Epithelial cell of esophagus (primary cell): ENCODE results near the gene OBP2A.
"Not testable (repeated sequence)": the region's sequence is repeated elsewhere in the genome, so short reads cannot be mapped to it uniquely, and the experiment has no call there.

Experiments
- DNase-seq: peaks from one replicate; pipeline ENCODE4 v3.0.0; 2010; ENCODE audit warnings: low read depth
- H3K4me3 ChIP-seq: 2 replicates; pipeline ENCODE4 v1.5.1; 2011; ENCODE audit warnings: mild to moderate bottlenecking, low read length, control low read depth
- CTCF ChIP-seq: IDR thresholded peaks from 2 replicates; pipeline ENCODE4 v1.5.1; 2011; ENCODE audit warnings: low read depth, mild to moderate bottlenecking, low read length, control low read depth, inconsistent platforms; ENCODE audit not compliant: insufficient read depth; ENCODE audit errors: missing control alignments

The OBP2A gene, protein sequence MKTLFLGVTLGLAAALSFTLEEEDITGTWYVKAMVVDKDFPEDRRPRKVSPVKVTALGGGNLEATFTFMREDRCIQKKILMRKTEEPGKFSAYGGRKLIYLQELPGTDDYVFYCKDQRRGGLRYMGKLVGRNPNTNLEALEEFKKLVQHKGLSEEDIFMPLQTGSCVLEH

GRCh38 chr9:135545646-135546176 lies at the start of gene OBP2A:
OBP2A (plus strand) TSS chr9:135546126; CDS start chr9:135546181, 55 bp downstream.
- H3K4me3 ChIP-seq, DNase-seq: not testable (repeated sequence)

DNA sequence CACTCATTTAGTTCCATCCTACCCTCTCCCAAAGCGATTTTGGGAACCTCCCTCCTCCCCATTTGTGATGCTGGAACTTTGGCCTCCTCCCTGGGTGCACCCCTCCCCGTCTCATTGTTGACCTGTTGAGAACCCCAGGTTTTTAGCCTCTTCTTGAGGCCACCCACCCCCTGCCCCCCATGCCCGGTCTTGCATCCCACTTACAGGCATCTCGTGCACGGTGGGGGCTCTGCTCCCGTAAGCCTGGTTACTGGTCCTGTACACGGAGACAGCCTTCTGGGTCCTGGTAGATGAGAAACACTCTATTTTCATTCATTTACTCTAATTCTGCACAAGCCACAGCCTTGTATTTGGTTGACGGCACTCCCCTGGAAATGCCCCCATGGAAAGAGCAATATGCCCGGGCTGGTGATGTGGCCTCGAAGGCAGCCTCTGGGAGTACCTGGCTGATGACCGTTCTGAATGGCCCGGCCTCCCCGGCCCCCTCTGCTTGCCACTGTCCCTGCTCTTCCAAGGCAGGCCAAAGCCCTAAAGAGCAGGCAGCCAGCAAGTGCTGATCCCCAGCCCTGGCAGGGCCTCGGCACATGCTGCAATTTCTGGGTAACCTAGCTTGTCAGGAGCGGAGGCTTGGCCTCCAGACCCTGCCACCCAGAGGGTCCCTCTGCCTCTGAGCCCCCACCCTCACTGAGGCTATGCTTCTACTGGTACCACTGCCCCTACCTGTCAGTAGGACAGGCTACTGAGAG lies 47.4 kb upstream of the OBP2A start:
- no peak overlapping the region for H3K4me3 ChIP-seq
- no peak for TF ChIP-seq CTCF

GRCh38 chr9:135499326-135500070 lies 46.4 kb upstream of the OBP2A start:
- peak overlapping the region; percentile 74 for H3K4me3 ChIP-seq
- DNase-seq = peak; percentile 85
- no peak for TF ChIP-seq CTCF

More for the DNA sequence above, 47.4 kb upstream of the OBP2A start:
- DNase-seq = no peak

DNA sequence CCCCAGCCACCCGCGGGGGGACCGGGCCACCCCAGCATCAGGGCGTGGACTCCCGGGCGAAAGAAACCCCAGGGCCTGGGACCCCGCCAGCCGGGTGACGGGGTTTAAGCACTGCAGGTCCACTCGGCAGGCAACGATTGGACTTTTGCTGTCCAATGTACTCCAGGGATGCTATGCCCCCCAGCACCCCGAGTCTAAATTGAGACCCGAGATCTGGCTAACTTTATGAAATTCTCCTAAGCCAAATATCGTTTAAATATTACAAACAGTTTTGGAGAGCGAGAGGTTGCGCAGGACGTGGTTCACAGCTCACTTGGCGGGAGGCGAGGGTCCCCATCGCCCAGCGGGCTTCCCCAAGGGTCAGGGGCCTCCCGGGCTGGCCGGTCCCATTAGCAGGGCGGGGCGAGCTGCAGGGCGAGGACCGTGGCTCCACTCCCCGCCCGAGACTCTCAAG lies 45.8 kb upstream of the OBP2A start:
- no peak for DNase-seq
- TF ChIP-seq CTCF = no peak
- H3K4me3 ChIP-seq = peak overlapping the region; percentile 74

- TF ChIP-seq CTCF = peak; percentile 58
- peak within 1 kb of the TSS; percentile 74 for H3K4me3 ChIP-seq
These were observed 45.2 kb upstream of the OBP2A start, which contains the start of gene MRPS2 for GRCh38 chr9:135500525-135501260. MRPS2 (plus strand) TSS chr9:135500682; CDS start chr9:135500711, 29 bp downstream.

GRCh38 chr9:135501261-135502167 lies 44.4 kb upstream of the OBP2A start:
- DNase-seq = no peak
- TF ChIP-seq CTCF = no peak
- H3K4me3 ChIP-seq = peak overlapping the region; percentile 74

More at GRCh38 chr9:135500525-135501260, 45.2 kb upstream of the OBP2A start, which contains the start of gene MRPS2:
- peak; percentile 86 for DNase-seq
